Measurements from ENCODE around the gene MCHR2. TPM values are rescaled to one million over a fixed set of nuclear protein-coding genes. Genes with fewer than 3 reads are reported as not detected.

The MCHR2 gene
- total and polyA plus RNA-seq, 2 of the 13 experiments (the other 11 are each of a cell fraction or from before 2014, with no cell fraction given) = not detected

GRCh38 chr6:99933129-99933528, 60.9 kb downstream of the MCHR2 start:
- BruUV-seq (replicated peaks) = no TSS peak
- H3K9me3 ChIP-seq (ENCODE audit: low read length) = no peaks in the 10 kb centered on the region
- H3K4me1 ChIP-seq (ENCODE audit: insufficient read depth, low read length) = no peaks in the 10 kb centered on the region
- H3K36me3 ChIP-seq (replicated peaks in 1 of 2; ENCODE audit: control insufficient read depth in 1 of 2, insufficient read depth in 2 of 2, low read length in 2 of 2) = no peaks in the 10 kb centered on the region
- FAIRE-seq (no peak), ATAC-seq (no peak), DNase-seq (ENCODE audit: low spot score) (no peak)
- H3K79me2 ChIP-seq (ENCODE audit: insufficient read depth, low read length) = no peaks in the 10 kb centered on the region
- no peaks in the 10 kb centered on the region for H4K20me1 ChIP-seq (ENCODE audit: insufficient read depth, low read length)
- CTCF ChIA-PET (ENCODE audit: low intra/inter-chr PET ratio, low total read pairs) = no interaction called here
- H3K27me3 ChIP-seq (ENCODE audit: control insufficient read depth in 1 of 2, insufficient read depth in 2 of 2, low read length in 2 of 2) = no peaks in the 10 kb centered on the region
- H3K4me3 ChIP-seq (replicated peaks in 1 of 3; ENCODE audit: insufficient read depth in 1 of 3, low read depth in 2 of 3, low read length in 3 of 3) = no peak overlapping the region
- POLR2A ChIA-PET = no interaction called here
- intact Hi-C loops (cut with micrococcal nuclease; ENCODE audit: unreplicated experiment) (no loop called here), in situ Hi-C loops (cut with HindIII; ENCODE audit: extremely low pct_ligation_motif_present, low pct_unique_long_range_greater_than_20kb) (no loop called here)
- no peak overlapping the region for H3K27ac ChIP-seq (ENCODE audit: extremely low read length, insufficient read depth, low read length)
- H3K9ac ChIP-seq (ENCODE audit: insufficient read depth, low read depth, low read length) = no peak overlapping the region
- no peak overlapping the region for H3K4me2 ChIP-seq (ENCODE audit: low read depth, low read length)
- no peak overlapping the region for H2AFZ ChIP-seq (ENCODE audit: low read length)
- no peak for TF ChIP-seq NRL (CRISPR knock-in tag; IDR thresholded peaks at IDR 0.05; ENCODE audit: borderline replicate concordance)
- no peak for TF ChIP-seq ISX (CRISPR knock-in tag; conservative IDR thresholded peaks at IDR 0.05)
- TF ChIP-seq E2F5 (CRISPR knock-in tag; conservative IDR thresholded peaks at IDR 0.05) = no peak
- no peak for TF ChIP-seq POLR2A (IDR thresholded peaks at IDR 0.05; ENCODE audit: insufficient read depth in 1 of 2, low read depth in 2 of 2, low read length in 2 of 2)
- no peak for TF ChIP-seq AFF4 (CRISPR knock-in tag; IDR thresholded peaks at IDR 0.05)
- no peak for TF ChIP-seq NR1H2 (CRISPR knock-in tag; IDR thresholded peaks at IDR 0.05; ENCODE audit: borderline replicate concordance, low read depth)
- no peak for TF ChIP-seq ZNF230 (CRISPR knock-in tag; IDR thresholded peaks at IDR 0.05)
- TF ChIP-seq CHD4 (IDR thresholded peaks at IDR 0.05; ENCODE audit: borderline replicate concordance, low read length) = no peak
- no peak for TF ChIP-seq ZNF782 (CRISPR knock-in tag; IDR thresholded peaks at IDR 0.05; ENCODE audit: borderline replicate concordance)
- TF ChIP-seq PLRG1 (conservative IDR thresholded peaks at IDR 0.05) = no peak
- no peak for TF ChIP-seq TGIF2 (CRISPR knock-in tag; IDR thresholded peaks at IDR 0.05)
- TF ChIP-seq EZH2 (conservative IDR thresholded peaks at IDR 0.05; ENCODE audit: low read depth, low read length) = no peak
- no peak for TF ChIP-seq FOSL1 (CRISPR knock-in tag; IDR thresholded peaks at IDR 0.05; ENCODE audit: borderline replicate concordance)
- TF ChIP-seq FOXA1 (IDR thresholded peaks at IDR 0.05) = no peak
- no peak for TF ChIP-seq FOXA1 (CRISPR knock-in tag; IDR thresholded peaks at IDR 0.05)
